Heart left ventricle (tissue), 11 donors: ENCODE measurements around the gene EML1. TPM values are rescaled to one million over a fixed set of nuclear protein-coding genes. Genes with fewer than 3 reads are reported as not detected.

Experiments
- polyA plus RNA-seq, 2 donors: library from polyadenylated mRNA; stranded (reverse); fragments of 200-250 nt; gene quantifications; one replicate each; pipeline ENCODE4 v1.2.3, GENCODE V29; 2013
- total RNA-seq, 9 donors: library from RNA; depleted of rRNA in 2 of 9; stranded (reverse); fragments of >200 nt in 2 of 9; fragmentation: NEBNext Ultra II Directional in 3 of 9; extraction: Animal tissue kit (Norgen Biotek cat#: 25700) in 3 of 9; gene quantifications; one replicate each; pipeline versions ENCODE4 v1.1.0 to v1.2.4, GENCODE V29; 2016 to 2023
- donor health status: ischemic (EF 13 %, LVEDD 7.1; RV severe dilation, severe dysfunction).
- donor health status: healthy with polysubstance abuse.
- donor health status: DM: no; HTN: yes; CAD: no.
- donor health status: DM: no; HTN: no; CAD: no.
- donor health status: ischemic (EF 25% LVEDD 5.7; RV mildly dilated, moderate dysfunction).
- donor health status: healthy.
- donor health status: DM: yes; HTN: yes; CAD: no.
- donor health status: PGD.
- donor health status: nonischemic (EF 23%, LVEDD 6.1; RV moderate dilation, normal function).

Gene EML1
- total and polyA plus RNA-seq, 11 donors: 7.4 to 49.7 (median 39.3) TPM

Other genes with a start within 250 kb of the EML1 start
- gene CCDC85C, start 189.2 kb upstream of the EML1 start, total RNA-seq: 10 to 100 TPM; 22.5 to 45.4 (median 29.2) TPM
- 10 to 100 TPM; 29.7 to 43.5 TPM for gene CCDC85C, start 189.2 kb upstream of the EML1 start, polyA plus RNA-seq
- gene HHIPL1, start 148.3 kb upstream of the EML1 start, total RNA-seq: 1 to 10 TPM in 8 of 9 donors, under 1 TPM in 1; 0.75 to 3.1 (median 1.5) TPM
- gene HHIPL1, start 148.3 kb upstream of the EML1 start, polyA plus RNA-seq: under 1 TPM; 0.34 to 0.86 TPM
- gene CYP46A1, start 109.1 kb upstream of the EML1 start, total RNA-seq: 1 to 10 TPM; 2.3 to 8.0 (median 3.5) TPM
- 1 to 10 TPM; 1.5 to 2.6 TPM for gene CYP46A1, start 109.1 kb upstream of the EML1 start, polyA plus RNA-seq